Activated CD8-positive, alpha-beta T cell treated with anti-CD3 and anti-CD28 coated beads for 36 hours (primary cell): ENCODE measurements around the gene MEF2C. TPM values are rescaled to one million over a fixed set of nuclear protein-coding genes. Genes with fewer than 3 reads are reported as not detected.

Experiments used
- ATAC-seq: fragments of 200-7000 bp; cut with Tn5 transposase; one replicate; pipeline ENCODE4 v1.10.0; 2021; ENCODE audit warnings: mild to moderate bottlenecking, moderate library complexity
- CTCF ChIA-PET: fragments of 350-600 bp; sonication (Branson Sonifier 250); formaldehyde crosslinking; loops from one replicate; lab custom pipeline; 2021; ENCODE audit warnings: antibody characterized with exemption; lab: Charles Lee
- POLR2A ChIA-PET: fragments of 350-600 bp; sonication (Branson Sonifier 250); formaldehyde crosslinking; loops from one replicate; lab custom pipeline; 2021; ENCODE audit warnings: antibody characterized with exemption; lab: Charles Lee
- DNase-seq: peaks from one replicate; pipeline ENCODE4 v3.0.0-alpha.2; 2020
- H3K27ac Mint-ChIP-seq: one replicate; pipeline ENCODE4 v1.8.0; 2021; ENCODE audit warnings: mild to moderate bottlenecking, mixed read lengths
- H3K27me3 Mint-ChIP-seq: one replicate; pipeline ENCODE4 v1.8.0; 2021; ENCODE audit warnings: mixed read lengths
- H3K36me3 Mint-ChIP-seq: one replicate; pipeline ENCODE4 v1.8.0; 2021; ENCODE audit warnings: low read depth, mixed read lengths
- H3K4me1 Mint-ChIP-seq: one replicate; pipeline ENCODE4 v1.8.0; 2021; ENCODE audit warnings: low read depth, mixed read lengths
- H3K4me3 Mint-ChIP-seq: one replicate; pipeline ENCODE4 v1.8.0; 2021; ENCODE audit warnings: mild to moderate bottlenecking, moderate library complexity, mixed read lengths
- H3K9me3 Mint-ChIP-seq: one replicate; pipeline ENCODE4 v1.8.0; 2021; ENCODE audit warnings: mixed read lengths
- intact Hi-C: fragments of 100-400 bp; cut with micrococcal nuclease; formaldehyde crosslinking; loops from one replicate; pipeline ENCODE4 v1.10.0; 2022
- total RNA-seq, 2 experiments: library from RNA; stranded (reverse); gene quantifications; one replicate each; pipeline ENCODE4 v1.2.3, GENCODE V29; 2021
- TF ChIP-seq, protein P1 (sequence below): fragments of 200-600 bp; IDR thresholded peaks from one replicate; pipeline ENCODE4 v1.8.0; 2022; ENCODE audit warnings: antibody characterized with exemption, mild to moderate bottlenecking

The MEF2C gene
- total RNA-seq, 2 experiments from 2014 or later, result 0.27 to 1.3 TPM

DNA sequence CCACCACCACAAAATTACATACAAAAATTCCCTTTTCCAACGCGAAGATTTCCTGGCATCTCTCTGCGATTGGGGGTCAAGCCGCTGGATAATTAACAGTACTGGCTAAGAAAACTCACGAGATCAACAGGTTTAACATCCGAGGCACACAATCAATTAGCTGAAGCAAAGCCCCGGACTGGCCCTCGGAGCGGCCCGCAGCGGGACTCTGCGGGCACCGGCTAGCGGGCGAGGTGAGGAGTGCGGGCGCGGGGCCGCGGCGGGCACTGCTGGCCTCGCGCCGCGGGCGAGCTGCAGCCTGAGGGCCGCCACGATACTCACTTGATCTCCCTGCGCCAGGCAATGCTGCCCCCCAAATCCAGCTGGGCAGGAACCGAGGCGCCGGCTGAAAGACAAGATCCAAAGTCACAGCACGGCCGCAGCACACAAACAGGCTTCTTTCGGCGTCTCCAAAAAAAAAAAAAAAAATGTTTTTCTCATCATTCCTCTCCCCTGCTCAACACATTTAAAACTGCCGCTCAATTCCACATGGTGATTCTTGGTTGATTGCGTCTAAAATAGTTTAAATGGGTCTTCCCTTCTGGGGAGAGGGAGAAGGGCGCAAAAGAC, 210.2 kb downstream of the MEF2C start:
- Mint-ChIP-seq H3K9me3 (peaks cover 2% of the 10 kb centered on the region), H3K27me3 (peaks cover 78% of the 10 kb centered on the region), H3K36me3 (peaks cover 6% of the 10 kb centered on the region), H3K4me3 (no peak overlapping the region), H3K27ac (no peak overlapping the region), H3K4me1 (peaks cover 22% of the 10 kb centered on the region)
- DNase-seq (no peak), ATAC-seq (no peak)
- TF ChIP-seq, protein P1, sequence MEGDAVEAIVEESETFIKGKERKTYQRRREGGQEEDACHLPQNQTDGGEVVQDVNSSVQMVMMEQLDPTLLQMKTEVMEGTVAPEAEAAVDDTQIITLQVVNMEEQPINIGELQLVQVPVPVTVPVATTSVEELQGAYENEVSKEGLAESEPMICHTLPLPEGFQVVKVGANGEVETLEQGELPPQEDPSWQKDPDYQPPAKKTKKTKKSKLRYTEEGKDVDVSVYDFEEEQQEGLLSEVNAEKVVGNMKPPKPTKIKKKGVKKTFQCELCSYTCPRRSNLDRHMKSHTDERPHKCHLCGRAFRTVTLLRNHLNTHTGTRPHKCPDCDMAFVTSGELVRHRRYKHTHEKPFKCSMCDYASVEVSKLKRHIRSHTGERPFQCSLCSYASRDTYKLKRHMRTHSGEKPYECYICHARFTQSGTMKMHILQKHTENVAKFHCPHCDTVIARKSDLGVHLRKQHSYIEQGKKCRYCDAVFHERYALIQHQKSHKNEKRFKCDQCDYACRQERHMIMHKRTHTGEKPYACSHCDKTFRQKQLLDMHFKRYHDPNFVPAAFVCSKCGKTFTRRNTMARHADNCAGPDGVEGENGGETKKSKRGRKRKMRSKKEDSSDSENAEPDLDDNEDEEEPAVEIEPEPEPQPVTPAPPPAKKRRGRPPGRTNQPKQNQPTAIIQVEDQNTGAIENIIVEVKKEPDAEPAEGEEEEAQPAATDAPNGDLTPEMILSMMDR, result no peak
- CTCF ChIA-PET, result interaction anchor here (1.6 kb wide), 1 partner anchor 18 kb away, joined by 8 read pairs; no protein-coding TSS in a partner anchor
- intact Hi-C loops, result loop anchor here (10.0 kb wide), 1 partner anchor 408 kb away; the partner anchor contains the start of gene TMEM161B
- POLR2A ChIA-PET, result no interaction called here

DNA sequence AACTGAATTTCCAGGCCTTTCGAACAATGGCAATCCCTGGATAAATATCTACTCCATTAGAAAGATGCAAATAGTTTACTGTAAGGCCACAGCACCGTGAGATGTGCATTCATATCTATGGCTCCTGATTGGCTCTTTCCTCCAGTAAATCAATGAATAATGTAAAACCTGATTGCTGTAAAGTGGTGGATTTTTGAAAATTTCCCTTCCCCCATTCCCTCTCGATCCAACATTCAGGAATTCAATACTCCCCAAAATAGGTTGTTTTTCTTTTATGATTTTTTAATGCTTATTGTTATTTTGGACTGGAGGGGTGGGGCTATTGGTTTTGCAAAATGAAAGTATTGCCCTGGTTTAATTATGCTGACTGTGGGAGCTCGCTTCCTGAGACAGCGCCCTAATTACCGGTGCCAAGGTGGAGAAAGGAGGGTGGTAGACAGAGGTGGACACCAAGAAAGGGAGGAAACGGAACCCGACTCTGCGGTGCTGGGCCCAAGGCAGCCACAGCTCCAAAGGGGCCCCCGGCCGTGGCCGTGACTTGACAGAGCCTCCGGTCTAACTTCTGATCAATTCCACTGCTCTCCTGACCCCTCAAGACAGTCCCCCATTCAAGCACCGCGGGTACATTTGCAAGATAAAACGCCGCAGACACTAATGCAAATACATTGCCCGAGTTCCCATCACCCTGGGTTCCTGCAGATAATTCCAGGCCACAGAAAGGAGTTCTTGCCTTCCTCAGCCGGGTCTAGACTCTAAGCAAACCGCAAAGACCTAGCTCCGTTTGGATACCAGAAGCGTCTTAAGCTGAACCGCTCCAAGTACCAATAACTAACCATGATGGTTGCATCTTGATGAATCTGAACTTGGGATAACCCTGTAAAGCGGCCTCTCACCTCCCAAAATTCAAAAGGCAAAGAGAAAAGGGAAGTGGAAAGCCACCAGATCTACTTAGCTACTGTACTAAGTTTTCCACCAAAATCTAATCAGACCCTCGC, 211.2 kb downstream of the MEF2C start:
- Mint-ChIP-seq H3K4me3 (no peak overlapping the region), H3K4me1 (peaks cover 30% of the 10 kb centered on the region), H3K27me3 (peaks cover 79% of the 10 kb centered on the region), H3K27ac (no peak overlapping the region), H3K9me3 (peaks cover 2% of the 10 kb centered on the region), H3K36me3 (peaks cover 6% of the 10 kb centered on the region)
- ChIA-PET POLR2A (interaction anchor here (0.7 kb wide), 1 partner anchor 13 kb away, joined by 3 read pairs; no protein-coding TSS in a partner anchor), CTCF (interaction anchor here (0.7 to 1.6 kb wide), 4 partner anchors 11 to 891 kb away, joined by 3 to 8 read pairs (median 4); no protein-coding TSS in a partner anchor)
- no peak for DNase-seq
- ATAC-seq, result no peak
- intact Hi-C loops, result loop anchor here (10.0 kb wide), 1 partner anchor 407 kb away; the partner anchor contains the start of gene TMEM161B
- TF ChIP-seq, protein P1, result no peak

DNA sequence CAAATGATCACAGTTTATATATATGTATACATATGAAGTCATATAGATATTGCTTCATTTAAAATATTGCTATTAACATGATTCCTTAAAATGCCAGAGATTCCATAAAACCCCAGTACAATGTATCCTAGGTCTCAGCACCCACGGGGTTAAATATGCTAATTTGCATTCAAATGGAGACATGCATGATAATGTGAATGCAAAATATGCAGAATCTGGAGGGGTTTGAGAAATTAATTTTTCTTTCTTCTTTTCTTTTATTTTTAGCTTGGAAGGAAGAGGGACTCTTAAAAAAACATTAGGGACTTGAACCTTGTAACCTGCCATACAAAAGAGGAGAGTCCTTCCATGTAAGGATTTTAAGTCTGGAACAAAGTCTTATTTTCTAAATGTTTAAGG, 211.9 kb downstream of the MEF2C start:
- Mint-ChIP-seq H3K36me3 (peaks cover 6% of the 10 kb centered on the region), H3K4me1 (peaks cover 34% of the 10 kb centered on the region), H3K9me3 (peaks cover 2% of the 10 kb centered on the region), H3K27ac (no peak overlapping the region), H3K4me3 (no peak overlapping the region), H3K27me3 (peaks cover 82% of the 10 kb centered on the region)
- ChIA-PET POLR2A (no interaction called here), CTCF (interaction anchor here (0.7 to 1.6 kb wide), 4 partner anchors 10 to 890 kb away, joined by 3 to 8 read pairs (median 4); no protein-coding TSS in a partner anchor)
- DNase-seq, result no peak
- ATAC-seq, result no peak
- intact Hi-C loops, result loop anchor here (10.0 kb wide), 1 partner anchor 406 kb away; the partner anchor contains the start of gene TMEM161B
- TF ChIP-seq, protein P1, result no peak

GRCh38 chr5:88670461-88670860, 212.5 kb downstream of the MEF2C start:
- CTCF ChIA-PET, result no interaction called here
- Mint-ChIP-seq H3K4me3 (no peak overlapping the region), H3K36me3 (peaks cover 5% of the 10 kb centered on the region), H3K4me1 (peaks cover 34% of the 10 kb centered on the region), H3K9me3 (peaks cover 2% of the 10 kb centered on the region), H3K27ac (no peak overlapping the region), H3K27me3 (peaks cover 82% of the 10 kb centered on the region)
- TF ChIP-seq, protein P1, result no peak
- POLR2A ChIA-PET, result no interaction called here
- intact Hi-C loops, result loop anchor here (10.0 kb wide), 1 partner anchor 406 kb away; the partner anchor contains the start of gene TMEM161B
- no peak for DNase-seq
- ATAC-seq, result no peak
